Measurements from ENCODE around the gene CTSW. TPM values are rescaled to one million over a fixed set of nuclear protein-coding genes. Genes with fewer than 3 reads are reported as not detected.
A peak's percentile ranks its signal among the peaks of the same experiment; 100 is the strongest.

Gene CTSW
- total RNA-seq, 1 experiment from 2014 or later, result not detected

GRCh38 chr11:65870307-65870658, 9.4 kb upstream of the CTSW start (continued):
- no peak for TF ChIP-seq E2F1 (CRISPR knock-in tag; IDR thresholded peaks at IDR 0.05)
- TF ChIP-seq AR (CRISPR knock-in tag; IDR thresholded peaks at IDR 0.05), result no peak
- no peak for TF ChIP-seq SMAD4 (CRISPR knock-in tag; IDR thresholded peaks at IDR 0.05)

- Mint-ChIP-seq H3K27ac (no peak overlapping the region), H3K36me3 (no peaks in the 10 kb centered on the region), H3K4me1 (peaks cover 10% of the 10 kb centered on the region), H3K9me3 (no peaks in the 10 kb centered on the region), H3K27me3 (ENCODE audit: low read depth) (peaks cover 52% of the 10 kb centered on the region), H3K4me3 (0 out of 2 replicates have a peak overlapping the region, but pooled peaks have one; percentile 8)
- ChIA-PET POLR2A (interaction anchor here (0.8 to 2.2 kb wide), 5 partner anchors 9 to 18 kb away, joined by 3 to 26 read pairs (median 4); partner anchors contain the start of genes CFL1, FIBP and MUS81), CTCF (interaction anchor here (1.1 to 16.6 kb wide), 7 partner anchors 10 to 91 kb away, joined by 3 to 539 read pairs (median 4); partner anchors contain the start of genes CCDC85B, CFL1, FIBP and MUS81)
- TF ChIP-seq CREM (CRISPR knock-in tag; IDR thresholded peaks at IDR 0.05) (no peak), ELF4 (CRISPR knock-in tag; IDR thresholded peaks at IDR 0.05; ENCODE audit: low read depth) (no peak)
- TF ChIP-seq, protein P1, sequence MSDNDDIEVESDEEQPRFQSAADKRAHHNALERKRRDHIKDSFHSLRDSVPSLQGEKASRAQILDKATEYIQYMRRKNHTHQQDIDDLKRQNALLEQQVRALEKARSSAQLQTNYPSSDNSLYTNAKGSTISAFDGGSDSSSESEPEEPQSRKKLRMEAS (CRISPR knock-in tag; IDR thresholded peaks at IDR 0.05), result no peak
- TF ChIP-seq, protein P2, sequence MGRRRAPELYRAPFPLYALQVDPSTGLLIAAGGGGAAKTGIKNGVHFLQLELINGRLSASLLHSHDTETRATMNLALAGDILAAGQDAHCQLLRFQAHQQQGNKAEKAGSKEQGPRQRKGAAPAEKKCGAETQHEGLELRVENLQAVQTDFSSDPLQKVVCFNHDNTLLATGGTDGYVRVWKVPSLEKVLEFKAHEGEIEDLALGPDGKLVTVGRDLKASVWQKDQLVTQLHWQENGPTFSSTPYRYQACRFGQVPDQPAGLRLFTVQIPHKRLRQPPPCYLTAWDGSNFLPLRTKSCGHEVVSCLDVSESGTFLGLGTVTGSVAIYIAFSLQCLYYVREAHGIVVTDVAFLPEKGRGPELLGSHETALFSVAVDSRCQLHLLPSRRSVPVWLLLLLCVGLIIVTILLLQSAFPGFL (CRISPR knock-in tag; IDR thresholded peaks at IDR 0.05; ENCODE audit: borderline replicate concordance), result no peak
- no peak for ATAC-seq
- DNase-seq (ENCODE audit: low spot score), result no peak
These were observed 8.6 kb upstream of the CTSW start for GRCh38 chr11:65870706-65871681.

GRCh38 chr11:65871811-65872548, 7.7 kb upstream of the CTSW start:
- Mint-ChIP-seq H3K36me3 (no peaks in the 10 kb centered on the region), H3K4me1 (peaks cover 10% of the 10 kb centered on the region), H3K9me3 (no peaks in the 10 kb centered on the region), H3K27ac (no peak overlapping the region; the same call in 1 of the 2 replicates), H3K4me3 (peak overlapping the region; percentile 64), H3K27me3 (ENCODE audit: low read depth) (peaks cover 57% of the 10 kb centered on the region)
- ATAC-seq (peak; percentile 7), DNase-seq (ENCODE audit: low spot score) (peak; percentile 56)
- 0 out of 2 replicates have a peak, but pooled peaks have one; percentile 42 for TF ChIP-seq FOXP1 (CRISPR knock-in tag; IDR thresholded peaks at IDR 0.05; ENCODE audit: borderline replicate concordance)
- TF ChIP-seq RELA (CRISPR knock-in tag; IDR thresholded peaks at IDR 0.05; ENCODE audit: borderline replicate concordance), result no peak
- no peak for TF ChIP-seq NFATC4 (CRISPR knock-in tag; IDR thresholded peaks at IDR 0.05)
- ChIA-PET CTCF (interaction anchor here (0.9 to 16.6 kb wide), 9 partner anchors 9 to 152 kb away, joined by 3 to 539 read pairs (median 3); partner anchors contain the start of genes CCDC85B, CFL1, FIBP and MUS81), POLR2A (interaction anchor here (0.5 to 2.2 kb wide), 7 partner anchors 10 to 55 kb away, joined by 3 to 26 read pairs (median 4); partner anchors contain the start of genes CFL1, FIBP and MUS81)
